ENCODE results near the gene PPP2R5B.

GRCh38 chr11:64887234-64887756, 37.2 kb upstream of the PPP2R5B start:
- TF ChIP-seq CTCF (conservative IDR thresholded peaks at IDR 0.05 in 1 of 2, IDR thresholded peaks at IDR 0.05 in 1 of 2; ENCODE audit: extremely low read depth in 1 of 2, insufficient read depth in 1 of 2, low read depth in 1 of 2, low read length in 2 of 2) (no peak), EZH2 (IDR thresholded peaks at IDR 0.05; ENCODE audit: borderline replicate concordance, low read length) (no peak)

Measured in mammary epithelial cell (primary cell).